GM18507 (cell line): Measurements from ENCODE around the gene SUGP1.

ENCODE experiments used
- DNase-seq: peaks from one replicate; pipeline ENCODE4 v3.0.0; 2011; ENCODE audit warnings: low read depth; ENCODE audit not compliant: insufficient read length; ENCODE audit errors: extremely low spot score
- FAIRE-seq: peaks from 2 replicates; lab custom pipeline; 2011; peaks lifted over from hg19 to GRCh38; lab: Jason Lieb, UNC

Gene SUGP1

GRCh38 chr19:19239675-19240074 is 80.6 kb downstream of the SUGP1 start:
- no peak for FAIRE-seq
- no peak for DNase-seq

GRCh38 chr19:19238126-19238894 is 82.0 kb downstream of the SUGP1 start:
- no peak for FAIRE-seq
- DNase-seq = no peak

DNA sequence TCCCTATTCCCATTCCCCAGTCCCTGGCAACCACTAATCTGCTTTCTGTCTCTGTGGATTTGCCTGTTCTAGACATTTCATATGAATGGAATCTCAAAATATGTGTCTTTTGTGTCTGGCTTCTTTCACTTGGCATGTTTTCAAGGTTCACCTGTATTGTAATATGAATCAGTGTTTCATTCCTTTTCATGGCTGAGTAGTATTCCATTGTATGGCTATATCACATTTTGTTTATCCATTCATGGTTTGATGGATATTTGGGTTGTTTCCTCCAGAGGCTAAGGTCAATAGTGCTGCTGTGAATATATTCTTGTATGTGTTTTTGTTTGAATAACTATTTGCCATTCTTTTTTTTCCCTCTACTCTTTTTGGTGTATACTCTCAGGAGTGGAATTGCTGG is 84.1 kb downstream of the SUGP1 start:
- no peak for FAIRE-seq
- no peak for DNase-seq

DNA sequence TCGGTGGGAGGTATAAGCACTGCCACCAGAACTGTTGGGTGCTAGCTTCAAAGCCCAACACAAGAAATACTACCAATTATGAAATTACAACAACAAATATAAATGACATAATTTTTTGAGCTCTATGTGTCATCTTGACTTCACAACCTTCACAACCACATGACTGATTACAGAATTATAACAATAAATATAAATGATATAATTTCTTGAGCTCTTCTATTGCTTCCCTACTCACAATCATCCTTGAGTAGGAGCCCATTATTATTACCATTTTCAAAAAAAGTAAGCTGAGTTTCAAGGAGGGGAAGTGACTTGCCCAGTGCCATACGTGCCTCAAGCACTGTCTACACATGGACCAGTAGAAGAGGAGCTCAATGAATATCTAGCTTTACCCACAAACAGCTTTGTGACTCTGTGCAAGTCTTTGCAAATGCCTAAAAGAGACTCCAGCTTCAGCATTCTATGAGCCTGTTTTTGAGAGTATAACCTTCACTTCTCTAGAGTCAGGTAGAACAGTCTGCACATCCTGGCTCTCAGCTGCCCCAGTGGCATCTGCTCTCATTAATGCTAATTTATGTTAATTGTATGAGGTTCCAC is 86.0 kb downstream of the SUGP1 start:
- DNase-seq (no peak), FAIRE-seq (no peak)

DNA sequence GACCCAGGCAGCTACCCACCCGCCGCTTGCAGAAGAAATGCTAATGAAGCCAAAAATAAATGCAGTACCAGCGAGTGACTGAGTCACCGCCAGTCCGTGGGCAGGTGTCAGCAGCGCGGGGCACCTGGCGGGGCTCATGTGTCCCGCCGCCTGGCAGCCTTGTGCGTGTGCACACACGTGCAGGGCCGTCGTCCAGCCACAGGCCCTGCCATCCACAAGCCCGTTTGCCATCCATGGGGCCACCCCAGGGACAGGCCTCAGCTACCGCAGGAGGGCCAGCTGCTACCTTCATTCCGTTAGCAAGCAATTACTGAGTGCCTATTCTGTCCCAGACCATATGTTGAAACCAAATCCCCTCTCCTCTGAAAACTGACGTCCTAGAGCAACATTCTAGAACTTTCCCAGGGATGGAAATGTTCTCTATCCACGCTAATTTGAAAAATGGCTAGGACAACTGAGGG is 88.0 kb downstream of the SUGP1 start:
- FAIRE-seq (no peak), DNase-seq (no peak)

DNA sequence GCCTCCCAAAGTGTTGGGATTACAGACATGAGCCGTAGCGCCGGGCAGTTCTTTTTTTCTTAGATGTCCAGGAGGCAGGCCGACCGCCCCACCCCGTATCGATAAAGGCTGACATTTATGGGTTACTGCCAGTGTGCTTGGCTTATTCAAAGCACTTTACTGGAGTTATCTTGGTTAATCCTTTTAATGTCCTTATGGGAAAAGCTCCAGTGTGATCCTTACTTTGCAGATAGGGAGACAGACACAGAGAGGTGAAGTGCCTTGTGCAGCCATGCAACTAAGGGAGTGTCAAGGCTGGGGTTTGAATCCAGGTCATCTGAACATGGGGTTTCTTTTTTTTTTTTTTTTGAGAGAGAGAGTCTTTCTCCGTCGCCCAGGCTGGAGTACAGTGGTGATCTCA is 89.3 kb downstream of the SUGP1 start:
- FAIRE-seq (no peak), DNase-seq (no peak)

GRCh38 chr19:19229701-19230100 is 90.6 kb downstream of the SUGP1 start:
- FAIRE-seq (no peak), DNase-seq (no peak)

GRCh38 chr19:19227217-19227616 is 93.1 kb downstream of the SUGP1 start:
- no peak for FAIRE-seq
- no peak for DNase-seq

- FAIRE-seq (no peak), DNase-seq (no peak)
Measured at GRCh38 chr19:19226663-19227062, 93.6 kb downstream of the SUGP1 start.

- FAIRE-seq = no peak
- DNase-seq = no peak
Measured at GRCh38 chr19:19226204-19226603, 94.1 kb downstream of the SUGP1 start.
